NCI-H446 treated with DMSO at 0.1 percent for 48 hours (cell line): ENCODE measurements around the gene PARVB.
A peak's percentile ranks its signal among the peaks of the same experiment; 100 is the strongest.

Experiments
- DNase-seq: peaks from one replicate; lab custom pipeline; 2025; lab: John Stamatoyannopoulos, UW

The PARVB gene

DNA sequence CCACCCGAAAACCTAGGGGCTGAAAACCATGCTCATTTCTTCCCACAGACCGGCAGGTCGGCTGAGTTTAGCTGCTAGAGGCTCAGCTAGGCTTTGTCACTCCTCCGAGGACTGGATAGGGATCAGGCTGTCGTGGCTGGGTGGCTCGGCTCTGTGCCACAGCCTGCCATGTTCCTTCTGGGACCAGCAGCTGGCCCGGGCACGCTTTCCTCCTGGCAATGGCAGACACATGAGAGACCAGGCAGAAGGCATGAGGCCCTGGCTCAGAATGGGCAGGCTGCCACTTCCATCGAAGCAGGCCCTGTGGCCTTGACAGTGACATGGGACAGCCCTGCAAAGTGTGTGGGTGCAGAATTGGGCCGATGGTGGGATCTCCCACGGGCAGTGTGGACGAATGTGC, 177.6 kb downstream of the PARVB start:
- no peak for DNase-seq

DNA sequence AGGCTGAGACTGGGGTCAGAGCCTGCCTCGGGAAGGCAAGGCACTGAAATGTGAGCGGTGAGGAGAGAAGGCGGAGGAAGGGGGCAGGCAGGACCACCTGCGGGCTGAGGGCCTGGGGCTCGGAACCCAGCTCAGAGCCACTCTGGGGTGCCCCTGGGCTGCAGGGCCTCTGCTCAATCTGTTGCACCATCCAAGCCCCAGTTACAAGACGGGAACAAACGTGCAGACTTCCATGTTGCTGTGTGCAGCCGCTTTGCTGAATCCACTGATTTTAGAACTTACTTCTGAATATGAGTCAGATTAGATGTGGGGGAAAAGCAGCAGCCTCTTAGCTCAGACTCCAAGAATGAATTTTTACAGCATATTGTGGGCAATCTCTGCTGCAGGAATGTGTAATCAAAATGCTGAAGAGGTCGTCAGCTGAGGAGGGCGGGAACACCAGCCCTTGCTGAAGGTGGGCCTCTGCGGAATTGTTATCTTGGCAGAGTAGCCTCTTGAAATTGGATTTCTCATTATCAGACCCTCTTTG, 178.2 kb downstream of the PARVB start:
- DNase-seq = no peak

DNA sequence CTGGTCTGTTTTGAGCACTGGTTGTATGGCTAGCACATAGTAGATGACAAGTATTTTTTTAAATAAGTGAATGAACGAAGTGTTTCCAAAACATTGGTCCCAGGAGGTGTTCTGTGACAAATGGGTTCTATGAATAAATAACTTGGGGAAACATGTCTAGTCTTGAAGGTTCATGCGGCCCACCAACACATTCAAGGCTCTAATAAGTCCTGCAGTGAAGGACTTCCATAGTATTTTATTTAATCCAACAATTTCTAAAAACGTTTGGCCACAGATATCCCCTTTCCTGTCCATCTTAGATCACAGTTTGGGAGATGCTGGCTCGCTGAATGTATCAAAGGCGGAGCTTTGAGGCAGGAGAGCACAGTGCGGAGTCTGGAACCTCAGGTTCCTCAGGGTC, 179.1 kb downstream of the PARVB start:
- DNase-seq = no peak

DNA sequence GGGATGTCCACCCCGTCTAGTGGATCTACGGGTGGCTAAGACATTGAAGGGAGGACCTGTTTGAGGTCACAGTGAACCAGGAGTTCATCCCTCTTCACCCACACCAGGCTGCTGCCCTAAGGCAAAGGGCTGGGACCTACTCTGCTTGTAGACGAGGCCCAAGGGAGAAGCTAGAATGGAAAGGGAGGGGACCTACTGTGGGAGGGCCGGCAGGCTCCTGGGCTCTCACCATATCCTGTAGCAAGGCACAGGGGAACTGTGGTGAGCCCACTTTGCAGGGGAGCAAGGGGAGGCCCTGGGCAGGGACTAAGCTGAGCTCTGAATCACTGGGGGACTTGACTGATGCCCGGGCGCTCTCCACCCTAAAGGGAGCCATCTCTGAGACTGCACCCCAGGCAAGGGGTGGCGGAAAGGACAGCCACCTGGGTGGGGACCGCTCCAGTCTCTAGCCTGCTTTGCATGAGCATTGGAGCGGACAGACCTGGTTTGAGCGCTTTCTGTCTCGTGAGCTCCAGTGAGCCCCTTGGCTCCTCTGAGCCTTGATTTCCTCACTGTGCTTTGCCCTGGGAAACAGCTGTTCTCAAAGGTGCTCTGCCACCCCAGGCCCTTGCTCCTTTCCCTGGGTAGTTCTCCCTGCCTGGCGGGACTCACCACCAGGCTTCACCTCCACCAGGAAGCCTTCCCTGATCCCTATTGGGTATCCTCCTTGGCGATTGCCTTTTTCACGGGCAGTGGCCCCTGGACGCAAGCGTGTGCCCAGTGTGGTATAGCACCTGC, 180.8 kb downstream of the PARVB start:
- DNase-seq = no peak

DNA sequence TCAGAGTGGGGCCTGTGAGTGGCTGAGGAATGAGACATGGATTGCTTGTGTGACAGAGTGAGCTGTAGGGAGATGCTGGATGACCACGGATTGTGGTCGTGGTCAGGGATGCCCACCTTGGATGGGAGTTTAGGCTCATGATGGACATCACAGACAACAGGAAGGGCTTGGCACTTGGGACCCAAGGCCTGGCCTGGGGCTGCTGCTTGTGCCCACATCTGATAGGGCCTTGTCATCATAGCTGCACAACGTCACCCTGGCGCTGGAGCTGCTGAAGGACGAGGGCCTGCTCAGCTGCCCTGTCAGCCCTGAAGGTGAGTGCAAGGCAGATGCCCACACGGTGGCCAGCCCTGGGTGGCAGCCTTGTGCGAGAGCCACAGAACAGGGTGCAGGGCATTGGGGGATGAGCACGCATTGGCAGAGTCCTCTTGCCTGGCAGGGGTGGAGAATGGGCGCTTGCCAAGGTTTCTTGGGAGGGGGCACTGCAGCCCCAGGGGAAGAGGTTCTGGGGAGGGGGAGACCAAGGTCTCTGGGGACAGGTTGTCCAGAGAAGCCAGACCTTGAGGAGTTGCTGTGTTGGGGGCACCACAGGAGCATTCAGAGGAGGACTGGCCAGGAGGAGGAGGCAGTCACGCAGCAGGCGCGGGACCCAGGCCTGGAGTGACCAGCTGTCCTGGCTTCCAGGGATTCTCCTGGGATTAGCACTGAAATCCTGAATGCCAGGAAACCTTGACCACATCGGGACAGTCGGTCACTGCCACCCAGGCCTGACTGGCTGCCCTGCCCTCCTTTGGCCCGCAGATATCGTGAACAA, 181.6 kb downstream of the PARVB start:
- no peak for DNase-seq

DNA sequence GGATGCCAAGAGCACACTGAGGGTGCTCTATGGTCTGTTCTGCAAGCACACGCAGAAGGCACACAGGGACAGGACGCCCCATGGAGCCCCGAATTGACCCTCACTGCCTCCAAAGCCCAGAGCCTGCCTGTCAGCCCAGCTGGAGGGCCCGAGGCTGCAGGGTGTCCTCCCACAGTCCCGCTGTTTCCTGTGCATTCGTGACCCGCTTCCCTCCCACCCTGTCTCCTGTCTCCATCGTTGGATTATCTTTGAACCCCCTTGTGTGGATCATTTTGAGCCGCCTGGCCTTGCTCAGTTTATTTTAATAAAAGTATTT, 182.2 kb downstream of the PARVB start:
- no peak for DNase-seq

DNA sequence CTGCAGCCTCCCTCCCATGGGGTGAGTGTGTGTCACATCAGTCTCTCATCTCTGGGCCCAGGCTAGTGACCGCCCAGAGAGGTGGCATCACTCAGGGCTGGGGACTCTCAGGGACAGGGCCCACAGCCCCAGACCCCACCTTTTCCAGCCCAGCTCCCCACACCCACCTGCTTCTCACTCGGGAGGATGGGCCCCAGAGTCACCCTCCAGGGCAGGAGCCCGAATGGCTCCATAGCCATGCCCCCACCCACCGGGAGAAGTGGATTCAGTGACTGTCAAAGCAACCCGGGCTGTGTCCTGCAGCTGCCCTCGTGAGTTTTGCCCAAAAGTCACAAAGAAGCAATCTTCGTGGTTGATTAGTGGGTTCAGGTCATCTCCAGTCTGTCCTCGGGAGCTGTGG, 182.6 kb downstream of the PARVB start:
- DNase-seq = no peak

DNA sequence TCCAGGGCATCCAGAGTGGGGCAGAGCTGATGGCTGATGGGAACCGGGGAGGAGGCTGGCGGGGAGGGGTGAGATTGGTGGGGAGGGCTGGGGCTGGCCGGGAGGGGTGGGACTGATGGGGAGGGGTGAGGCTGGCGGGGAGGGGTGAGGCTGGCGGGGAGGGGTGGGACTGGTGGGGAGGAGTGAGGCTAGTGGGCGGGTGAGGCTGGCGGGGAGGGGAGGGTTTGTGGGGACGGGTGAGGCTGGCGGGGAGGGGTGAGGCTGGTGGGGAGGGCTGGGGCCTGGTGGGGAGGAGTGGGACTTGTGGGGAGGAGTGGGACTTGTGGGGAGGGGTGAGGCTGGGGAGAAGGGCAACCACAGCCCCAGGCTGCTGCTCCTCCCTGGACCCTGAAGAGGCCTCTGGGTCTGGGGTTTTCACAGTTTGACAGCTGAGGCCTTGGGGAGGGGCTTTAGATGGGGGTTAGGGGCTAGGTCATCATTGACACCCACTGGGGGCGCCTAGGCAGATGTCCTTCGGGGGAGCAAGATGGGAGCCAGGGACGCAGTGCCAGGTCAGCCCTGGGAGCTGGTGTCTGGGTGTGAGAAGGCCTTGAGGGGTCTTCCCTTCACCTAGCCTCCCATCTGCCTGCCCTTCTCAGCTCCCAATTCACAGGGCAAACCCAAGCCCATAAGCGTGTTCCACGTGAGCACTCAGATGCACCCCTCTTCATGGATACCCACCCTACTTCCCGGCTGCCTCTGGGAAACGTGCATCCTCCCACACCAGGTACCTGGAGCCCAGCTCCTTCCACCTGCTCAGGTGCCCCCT, 183.3 kb downstream of the PARVB start:
- DNase-seq = no peak

DNA sequence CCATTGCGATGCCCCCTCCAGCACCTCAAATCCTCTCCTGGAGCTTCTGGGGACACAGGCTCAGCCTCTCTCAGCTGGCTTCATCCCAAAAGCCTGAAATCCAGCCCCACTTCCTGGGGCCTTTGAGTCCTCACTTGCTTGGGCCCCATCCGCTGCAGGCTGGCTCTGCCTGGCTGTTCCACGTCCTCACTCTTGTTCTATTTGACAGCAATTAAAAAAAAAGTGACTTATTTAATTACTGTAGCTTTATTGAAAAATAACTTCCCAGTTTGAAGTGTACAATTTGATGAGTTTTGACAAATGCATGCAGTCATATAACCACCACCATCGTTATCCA, 183.8 kb downstream of the PARVB start:
- DNase-seq = no peak

DNA sequence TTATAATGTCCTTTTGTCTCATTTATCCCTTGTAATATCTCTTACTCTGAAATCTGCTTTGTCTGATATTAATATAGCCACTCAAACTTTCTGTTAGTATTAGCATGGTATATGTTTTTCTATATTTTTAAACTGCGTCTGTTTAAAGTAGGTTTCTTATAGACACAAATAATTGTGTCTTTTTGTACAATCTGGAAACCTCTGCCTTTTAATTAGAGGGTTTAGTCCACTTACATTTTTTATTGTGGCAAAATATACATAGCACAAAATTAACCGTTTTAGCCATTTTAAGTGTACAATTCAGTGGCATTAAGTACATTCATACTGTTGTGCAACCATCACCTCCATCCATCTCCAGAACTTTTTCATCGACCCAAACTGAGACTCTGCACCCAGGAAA, 185.2 kb downstream of the PARVB start:
- DNase-seq = no peak

DNA sequence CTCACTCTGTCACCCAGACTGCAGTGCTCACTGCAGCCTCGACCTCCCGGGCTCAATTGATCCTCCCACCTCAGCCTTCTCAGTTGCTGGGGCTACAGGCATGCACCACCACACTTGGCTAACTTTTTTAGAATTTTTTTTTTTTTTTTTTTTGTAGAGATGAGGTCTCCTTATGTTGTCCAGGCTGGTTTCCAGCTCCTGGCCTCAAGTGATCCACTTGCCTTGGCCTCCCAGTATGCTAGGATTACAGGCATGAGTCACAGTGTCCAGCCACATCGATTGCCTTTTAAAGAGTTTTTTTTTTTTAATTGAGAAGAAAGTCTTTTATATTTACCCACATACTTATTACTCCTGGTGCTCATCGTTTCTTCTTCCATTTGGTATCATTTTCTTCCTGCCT, 186.6 kb downstream of the PARVB start:
- DNase-seq = no peak

DNA sequence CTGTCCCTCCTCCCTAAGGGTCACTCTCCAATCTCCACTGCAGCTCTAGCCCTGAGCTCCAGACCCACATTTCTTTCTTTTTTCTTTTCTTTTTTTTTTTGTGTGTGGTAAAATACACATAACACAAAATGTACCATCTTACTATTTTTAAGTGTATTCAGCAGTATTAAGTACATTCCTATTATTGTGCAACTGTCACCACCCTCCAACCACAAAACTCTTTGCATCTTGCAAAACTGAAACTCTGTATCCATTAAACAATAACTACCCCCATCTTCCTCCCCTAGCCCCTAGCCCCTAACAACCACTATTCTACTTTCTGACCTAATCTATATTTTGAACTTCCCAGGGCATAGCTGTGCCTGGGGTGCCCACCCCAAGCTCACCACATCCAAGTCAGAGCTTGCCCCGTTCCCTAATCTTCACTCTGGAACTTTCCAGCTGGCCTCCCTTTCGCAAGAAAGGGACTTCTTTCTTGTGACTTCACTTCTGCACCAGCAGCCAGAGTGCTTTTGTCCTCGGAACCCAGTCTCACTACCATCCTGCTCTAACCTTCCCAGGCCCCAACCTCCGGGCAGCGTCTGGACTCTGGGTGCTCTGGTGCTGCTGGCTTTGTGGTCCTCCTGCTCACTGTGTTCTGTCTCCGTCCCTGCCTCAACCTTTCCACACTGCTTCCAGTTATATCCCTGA, 187.3 kb downstream of the PARVB start:
- DNase-seq = no peak

DNA sequence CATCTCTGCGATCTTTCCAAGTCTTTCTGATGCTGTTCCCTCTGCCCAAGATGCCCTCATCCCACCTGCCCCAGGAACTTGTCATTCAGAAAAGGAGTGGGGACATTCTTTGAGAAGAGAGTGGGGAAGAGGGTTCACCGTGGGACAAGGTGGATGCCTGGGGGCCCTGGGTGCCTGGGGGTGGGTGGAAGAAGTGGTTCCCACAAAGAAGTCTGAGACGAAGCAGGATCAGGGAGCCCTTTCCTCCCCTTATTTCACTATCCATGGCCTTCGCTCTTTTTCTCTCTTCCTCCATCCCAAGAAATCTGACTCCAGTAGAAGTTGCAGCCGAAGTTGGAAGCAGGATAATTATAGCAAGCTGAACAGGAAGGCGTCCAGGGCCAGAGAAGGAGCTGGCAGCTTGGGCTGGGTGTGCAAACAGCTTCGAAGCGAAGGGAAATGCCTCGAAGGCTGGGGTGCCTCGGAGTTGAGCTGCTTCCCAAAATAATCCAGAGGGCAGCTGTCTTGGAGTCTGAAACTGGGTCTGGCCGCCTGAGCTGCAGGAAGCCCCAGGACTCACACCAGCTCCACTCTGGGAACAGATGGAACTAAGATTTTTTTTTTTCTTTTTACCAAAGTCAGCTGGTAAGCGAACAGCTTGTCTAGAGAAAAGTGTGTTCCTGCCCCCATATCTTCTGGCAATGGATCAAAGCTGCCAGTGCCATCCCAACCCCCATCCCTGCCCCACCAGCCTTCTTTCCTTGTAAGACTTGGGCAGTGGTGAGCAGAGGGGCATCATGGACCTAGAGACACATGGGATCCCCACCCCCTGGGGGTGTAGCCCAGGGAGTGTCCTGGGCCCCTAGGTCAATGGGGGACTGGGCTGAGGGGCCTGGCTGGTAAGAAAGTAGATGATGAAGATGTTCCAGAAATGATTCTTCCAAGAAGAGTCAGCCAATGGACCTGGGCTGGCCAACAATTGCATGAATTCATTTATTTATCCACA, 188.1 kb downstream of the PARVB start:
- peak; percentile 45 for DNase-seq

DNA sequence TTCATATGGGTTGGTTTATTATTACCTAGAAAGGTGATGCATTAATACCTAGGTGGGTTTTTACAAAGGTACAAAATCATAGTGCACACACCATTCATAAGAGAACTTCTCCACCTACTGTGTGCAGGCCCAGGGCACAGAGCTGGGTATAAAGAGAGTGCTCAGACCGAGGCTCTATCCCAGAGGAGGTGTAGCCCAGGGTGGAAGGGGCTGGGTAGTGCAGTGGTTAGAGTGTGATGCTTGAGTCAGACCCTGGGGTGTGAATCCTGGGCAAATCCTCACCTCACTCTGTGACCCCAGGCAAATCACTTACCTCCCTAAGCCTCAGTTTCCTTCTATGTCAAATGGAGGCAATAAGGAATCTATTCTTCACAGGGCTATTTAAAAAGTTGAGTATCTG, 188.8 kb downstream of the PARVB start:
- no peak for DNase-seq

DNA sequence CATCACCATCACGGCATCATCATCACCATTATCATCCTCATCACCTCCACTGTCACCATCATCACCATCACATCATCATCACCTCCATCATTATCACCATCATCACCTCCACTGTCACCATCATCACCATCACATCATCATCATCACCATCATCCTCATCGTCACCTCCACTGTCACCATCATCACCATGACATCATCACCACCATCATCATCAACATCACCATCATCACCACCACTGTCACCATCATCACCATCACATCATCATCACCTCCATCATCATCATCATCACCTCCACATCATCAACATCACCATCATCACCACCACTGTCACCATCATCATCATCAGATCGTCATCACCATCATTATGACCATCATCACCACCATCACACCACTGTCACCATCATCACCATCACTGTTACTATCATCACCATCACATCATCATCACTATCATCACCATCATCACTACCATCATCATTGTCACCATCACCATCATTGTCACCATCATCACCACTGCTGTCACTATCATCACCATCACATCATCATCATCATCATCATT, 189.5 kb downstream of the PARVB start:
- no peak for DNase-seq

DNA sequence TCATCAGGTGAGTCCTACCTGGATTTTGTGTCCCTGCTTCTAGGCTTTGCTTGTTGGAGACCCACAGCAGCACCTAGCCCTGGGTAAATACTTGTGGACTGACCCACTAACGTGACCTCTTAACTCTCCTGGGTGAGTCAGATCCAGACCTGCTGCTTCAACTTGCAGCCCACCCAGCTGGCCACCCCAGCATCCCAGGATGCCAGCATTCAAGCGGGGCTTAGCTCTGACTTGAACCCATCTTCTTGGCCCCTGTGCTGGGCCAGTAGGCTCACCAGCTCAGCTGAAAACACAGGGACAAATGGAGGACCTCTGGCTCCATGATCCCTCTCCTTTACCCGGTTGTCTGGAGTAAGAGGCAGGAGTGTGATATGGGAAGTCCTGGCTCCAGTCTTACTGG, 190.1 kb downstream of the PARVB start:
- DNase-seq = no peak

DNA sequence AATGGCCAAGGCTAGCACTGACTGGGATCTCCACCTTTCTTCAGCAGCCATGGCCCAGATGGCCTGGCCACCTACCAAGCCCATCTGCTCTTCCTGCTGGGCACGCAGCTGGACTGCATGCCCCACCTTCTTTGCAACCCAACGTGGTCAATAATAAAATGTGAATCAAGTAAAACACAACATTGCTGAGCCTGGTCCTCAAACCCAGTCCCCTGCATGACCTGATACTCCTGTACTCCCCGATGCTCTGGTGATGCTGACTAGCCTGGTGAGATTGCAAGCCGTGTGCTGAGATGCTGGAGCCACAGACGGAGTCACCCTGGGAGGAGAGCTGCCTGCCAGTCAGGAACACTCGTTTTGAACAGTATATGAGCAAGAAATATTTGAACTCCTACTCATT, 190.7 kb downstream of the PARVB start:
- no peak for DNase-seq

DNA sequence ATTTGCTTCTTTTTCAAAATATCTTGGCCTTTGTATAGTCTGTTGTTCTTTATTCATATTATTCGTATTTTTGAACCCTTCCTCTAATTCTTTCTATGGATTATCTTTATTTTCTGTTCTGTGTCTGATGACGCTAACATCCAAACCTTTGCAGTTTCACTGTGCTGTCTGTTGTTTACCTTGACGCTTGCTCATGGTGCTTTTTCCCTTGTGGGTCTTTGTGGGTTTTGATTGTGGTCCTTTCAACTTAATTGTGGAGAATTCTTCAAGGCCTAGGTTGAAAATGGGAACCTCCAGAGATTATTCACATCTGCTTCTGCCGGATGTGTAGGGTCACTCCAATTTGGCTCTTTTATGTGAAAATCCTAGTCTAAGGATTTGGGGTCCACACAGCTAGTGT, 191.2 kb downstream of the PARVB start:
- DNase-seq = no peak

DNA sequence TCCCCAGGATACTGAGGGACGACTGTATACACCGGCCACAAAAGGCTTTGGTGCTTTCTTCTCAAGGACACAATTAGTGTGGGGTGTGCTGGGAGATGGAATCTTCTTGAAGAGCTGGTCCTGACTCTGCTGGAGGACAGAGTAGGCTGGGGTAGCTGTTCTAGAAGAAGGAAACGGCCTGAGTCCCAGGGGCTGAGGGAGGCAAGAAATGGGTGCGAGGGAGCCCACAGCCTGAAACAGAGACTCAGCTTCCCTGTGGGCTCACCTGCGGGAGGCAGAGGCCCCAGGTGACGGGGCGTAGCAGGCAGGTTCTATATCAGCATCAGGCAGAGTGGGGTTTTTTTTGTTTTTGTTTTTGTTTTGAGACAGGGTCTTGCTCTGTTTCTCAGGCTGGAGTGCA, 193.2 kb downstream of the PARVB start:
- no peak for DNase-seq

DNA sequence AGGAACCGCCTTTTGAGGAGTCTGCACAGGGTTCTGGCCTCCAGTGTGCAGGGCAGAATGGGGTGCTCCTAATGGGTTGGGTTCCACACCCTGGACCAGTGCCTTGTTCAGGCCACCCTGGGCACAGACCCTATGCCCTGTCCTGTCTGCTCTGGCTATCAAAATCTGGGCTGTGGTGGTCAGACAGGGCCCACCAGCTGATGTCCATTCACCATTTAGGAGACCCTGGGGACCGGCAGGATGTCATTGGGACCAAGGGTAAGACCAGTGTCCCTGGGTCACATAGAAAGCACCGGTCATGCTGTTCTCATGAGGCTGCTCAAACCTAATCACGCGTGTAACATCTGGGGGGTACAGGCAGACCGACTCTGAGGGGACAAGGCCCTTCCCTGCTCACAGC, 194.0 kb downstream of the PARVB start:
- DNase-seq = no peak
